CD4-positive, CD25-positive, alpha-beta regulatory T cell (primary cell): ENCODE results near the gene CD93. TPM values are rescaled to one million over a fixed set of nuclear protein-coding genes. Genes with fewer than 3 reads are reported as not detected.

ENCODE experiments used
- ATAC-seq, 2 donors: fragments of 150-1000 bp; cut with Tn5 transposase; one replicate each; pipeline ENCODE4 v1.10.0; 2021; ENCODE audit warnings: low read depth in 2 of 2, moderate number of reproducible peaks in 2 of 2, moderate library complexity in 1 of 2
- DNase-seq, 3 donors: peaks; one replicate each; pipeline versions ENCODE4 v3.0.0 to v3.0.0-alpha.2; 2012 to 2022; ENCODE audit warnings: mixed read lengths in 1 of 3
- H3K27ac ChIP-seq: one replicate; pipeline ENCODE4 v1.7.0; 2013; ENCODE audit warnings: mild to moderate bottlenecking, low read length; ENCODE audit not compliant: insufficient read depth, poor library complexity, severe bottlenecking
- H3K27me3 ChIP-seq: one replicate; pipeline ENCODE4 v1.7.0; 2013; ENCODE audit warnings: low read length; ENCODE audit not compliant: control insufficient read depth, insufficient read depth
- H3K36me3 ChIP-seq: one replicate; pipeline ENCODE4 v1.7.0; 2013; ENCODE audit warnings: mild to moderate bottlenecking, low read length, moderate library complexity; ENCODE audit not compliant: control insufficient read depth, insufficient read depth
- H3K4me1 ChIP-seq: 2 replicates; pipeline ENCODE4 v1.7.0; 2013; ENCODE audit warnings: mild to moderate bottlenecking, low read length; ENCODE audit not compliant: insufficient read depth, control insufficient read depth, poor library complexity, severe bottlenecking
- H3K4me3 ChIP-seq: one replicate; pipeline ENCODE4 v1.7.0; 2013; ENCODE audit warnings: low read depth, mild to moderate bottlenecking, low read length, moderate library complexity
- H3K9me3 ChIP-seq, 2 experiments: 1 replicate in 1 of 2; 2 replicates in 1 of 2; pipeline ENCODE4 v1.7.0; 2013; ENCODE audit warnings: low read length in 2 of 2, mild to moderate bottlenecking in 1 of 2, moderate library complexity in 1 of 2; ENCODE audit not compliant: control insufficient read depth in 2 of 2
- H3K27ac Mint-ChIP-seq, 3 donors: one replicate each; pipeline ENCODE4 v1.8.0; 2020 to 2022; ENCODE audit warnings: mild to moderate bottlenecking in 3 of 3, mixed read lengths in 3 of 3, moderate library complexity in 2 of 3
- H3K27me3 Mint-ChIP-seq: one replicate; pipeline ENCODE4 v1.8.0; 2022; ENCODE audit warnings: mild to moderate bottlenecking, mixed read lengths
- H3K36me3 Mint-ChIP-seq: one replicate; pipeline ENCODE4 v1.8.0; 2020; ENCODE audit warnings: mixed read lengths
- H3K4me1 Mint-ChIP-seq, 4 donors: one replicate each; pipeline ENCODE4 v1.8.0; 2020 to 2022; ENCODE audit warnings: mixed read lengths in 4 of 4, mild to moderate bottlenecking in 1 of 4
- H3K4me3 Mint-ChIP-seq, 4 donors: one replicate each; pipeline ENCODE4 v1.8.0; 2020 to 2022; ENCODE audit warnings: mild to moderate bottlenecking in 4 of 4, mixed read lengths in 4 of 4, moderate library complexity in 3 of 4
- H3K9me3 Mint-ChIP-seq, 7 donors: one replicate each; pipeline ENCODE4 v1.8.0; 2020 to 2022; ENCODE audit warnings: mixed read lengths in 7 of 7, mild to moderate bottlenecking in 3 of 7, moderate library complexity in 2 of 7
- polyA plus RNA-seq, 4 donors: library from polyadenylated mRNA; unstranded; fragments of 300-500 nt; fragmentation: Illumina TruSeq; gene quantifications; one replicate each; pipeline ENCODE4 v1.2.3, GENCODE V29; 2021
- total RNA-seq: library from RNA; stranded (reverse); gene quantifications from one replicate; pipeline ENCODE4 v1.2.3, GENCODE V29; 2022

CD93 gene
- total and polyA plus RNA-seq, 5 donors from 2014 or later, result 0.12 to 3.3 (median 0.30) TPM

DNA sequence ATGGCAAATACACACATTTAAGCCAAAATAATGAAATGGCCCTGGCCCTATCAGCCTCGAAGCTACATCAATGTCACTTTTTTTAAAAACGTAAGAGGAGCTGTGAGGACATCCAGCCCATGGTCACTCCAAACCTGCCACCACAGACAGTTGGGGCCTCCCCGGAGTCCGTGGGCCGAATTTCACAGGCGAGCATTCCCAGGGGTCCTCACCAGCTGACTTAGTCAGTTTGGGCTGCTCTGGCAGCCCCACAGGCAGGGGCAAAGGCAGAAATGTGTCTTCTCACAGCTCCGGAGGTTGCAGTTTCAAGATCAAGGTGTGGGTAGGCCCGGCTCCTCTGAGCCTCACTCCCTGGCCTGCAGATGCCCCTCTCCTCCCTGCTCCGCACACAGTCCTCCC is 25.8 kb upstream of the CD93 start:
- H3K27ac ChIP-seq, result no peak overlapping the region
- H3K27ac Mint-ChIP-seq, result no peak overlapping the region
- no peak overlapping the region for H3K4me3 Mint-ChIP-seq
- no peaks in the 10 kb centered on the region for H3K4me1 Mint-ChIP-seq
- DNase-seq (no peak), ATAC-seq (no peak)
- H3K4me3 ChIP-seq, result no peak overlapping the region
- no peaks in the 10 kb centered on the region for H3K9me3 Mint-ChIP-seq
- H3K36me3 Mint-ChIP-seq, result no peaks in the 10 kb centered on the region
- H3K27me3 Mint-ChIP-seq, result no peaks in the 10 kb centered on the region
- no peaks in the 10 kb centered on the region for H3K27me3 ChIP-seq
- no peaks in the 10 kb centered on the region for H3K36me3 ChIP-seq
- H3K4me1 ChIP-seq, result no peaks in the 10 kb centered on the region
- no peaks in the 10 kb centered on the region for H3K9me3 ChIP-seq

- no peaks in the 10 kb centered on the region for H3K9me3 Mint-ChIP-seq
- no peak overlapping the region for H3K27ac Mint-ChIP-seq
- no peaks in the 10 kb centered on the region for H3K36me3 Mint-ChIP-seq
- no peak overlapping the region for H3K4me3 ChIP-seq
- H3K4me1 Mint-ChIP-seq, result no peaks in the 10 kb centered on the region
- ATAC-seq (no peak), DNase-seq (no peak)
- H3K36me3 ChIP-seq, result no peaks in the 10 kb centered on the region
- no peaks in the 10 kb centered on the region for H3K4me1 ChIP-seq
- no peaks in the 10 kb centered on the region for H3K27me3 ChIP-seq
- H3K4me3 Mint-ChIP-seq, result no peak overlapping the region
- no peak overlapping the region for H3K27ac ChIP-seq
- H3K9me3 ChIP-seq, result no peaks in the 10 kb centered on the region
- H3K27me3 Mint-ChIP-seq, result no peaks in the 10 kb centered on the region
Observed at GRCh38 chr20:23111307-23111943, 25.3 kb upstream of the CD93 start.

GRCh38 chr20:23108871-23109270 is 22.7 kb upstream of the CD93 start:
- H3K27me3 ChIP-seq, result no peaks in the 10 kb centered on the region
- ATAC-seq (no peak), DNase-seq (no peak)
- Mint-ChIP-seq H3K36me3 (no peaks in the 10 kb centered on the region), H3K9me3 (no peaks in the 10 kb centered on the region), H3K27ac (no peak overlapping the region), H3K27me3 (no peaks in the 10 kb centered on the region), H3K4me3 (no peak overlapping the region), H3K4me1 (no peaks in the 10 kb centered on the region)
- no peaks in the 10 kb centered on the region for H3K36me3 ChIP-seq
- no peaks in the 10 kb centered on the region for H3K9me3 ChIP-seq
- H3K27ac ChIP-seq, result no peak overlapping the region
- no peaks in the 10 kb centered on the region for H3K4me1 ChIP-seq
- no peak overlapping the region for H3K4me3 ChIP-seq

DNA sequence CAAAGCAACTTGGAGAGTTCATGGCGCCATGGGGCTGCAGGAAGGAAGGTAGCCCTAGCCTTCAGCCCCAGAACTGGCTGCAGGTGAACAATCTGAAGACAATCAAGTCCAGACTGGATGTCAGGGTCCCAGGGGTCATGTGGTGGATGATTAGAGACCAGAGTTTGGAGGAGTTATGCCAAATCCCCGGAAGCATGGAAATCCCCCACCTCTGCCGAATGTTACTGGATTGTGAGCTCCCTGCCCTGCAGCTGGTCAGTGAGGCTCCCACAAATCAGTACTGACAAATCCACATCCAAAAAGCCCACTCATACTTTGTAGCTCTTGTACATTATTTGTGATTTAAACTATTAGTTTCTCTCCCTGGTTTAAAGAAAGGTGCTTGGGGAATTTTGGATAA is 21.3 kb upstream of the CD93 start:
- Mint-ChIP-seq H3K27ac (no peak overlapping the region), H3K9me3 (peaks cover 0 to 1% (median 0%) of the 10 kb centered on the region in 7 donors), H3K4me3 (no peak overlapping the region), H3K36me3 (no peaks in the 10 kb centered on the region), H3K27me3 (no peaks in the 10 kb centered on the region), H3K4me1 (no peaks in the 10 kb centered on the region)
- H3K9me3 ChIP-seq, result no peaks in the 10 kb centered on the region
- H3K4me3 ChIP-seq, result no peak overlapping the region
- DNase-seq, result no peak
- no peaks in the 10 kb centered on the region for H3K4me1 ChIP-seq
- no peak for ATAC-seq
- no peaks in the 10 kb centered on the region for H3K36me3 ChIP-seq
- no peak overlapping the region for H3K27ac ChIP-seq
- H3K27me3 ChIP-seq, result no peaks in the 10 kb centered on the region

- Mint-ChIP-seq H3K4me3 (no peak overlapping the region), H3K4me1 (no peaks in the 10 kb centered on the region), H3K9me3 (peaks cover 0 to 1% (median 0%) of the 10 kb centered on the region in 7 donors), H3K36me3 (no peaks in the 10 kb centered on the region), H3K27me3 (no peaks in the 10 kb centered on the region), H3K27ac (no peak overlapping the region)
- Histone ChIP-seq H3K36me3 (no peaks in the 10 kb centered on the region), H3K4me3 (no peak overlapping the region), H3K27me3 (no peaks in the 10 kb centered on the region), H3K27ac (no peak overlapping the region), H3K9me3 (no peaks in the 10 kb centered on the region), H3K4me1 (no peaks in the 10 kb centered on the region)
- ATAC-seq, result no peak
- DNase-seq, result no peak
Observed at GRCh38 chr20:23106271-23106851, 20.2 kb upstream of the CD93 start.

DNA sequence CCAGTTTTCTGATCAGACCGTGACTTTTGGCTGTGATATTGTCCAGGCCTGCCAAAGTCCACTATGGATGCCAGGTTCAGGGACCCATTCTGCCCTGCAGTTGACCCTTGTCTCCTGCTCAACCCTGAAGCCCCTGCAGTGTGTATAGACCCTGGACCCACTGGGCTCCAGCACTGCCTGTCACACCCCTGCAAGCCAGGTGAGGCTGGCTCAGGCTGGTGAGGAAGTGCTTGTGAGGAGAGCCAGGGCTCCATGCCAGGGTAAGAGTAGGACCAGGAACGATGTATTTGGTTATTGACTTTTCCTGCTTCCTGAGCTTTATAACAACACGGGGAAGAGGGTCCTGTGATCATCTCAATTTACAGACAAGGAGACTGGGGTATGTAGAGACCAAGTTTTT is 19.1 kb upstream of the CD93 start:
- H3K27me3 Mint-ChIP-seq, result no peaks in the 10 kb centered on the region
- H3K4me1 ChIP-seq, result no peaks in the 10 kb centered on the region
- H3K9me3 ChIP-seq, result no peaks in the 10 kb centered on the region

DNA sequence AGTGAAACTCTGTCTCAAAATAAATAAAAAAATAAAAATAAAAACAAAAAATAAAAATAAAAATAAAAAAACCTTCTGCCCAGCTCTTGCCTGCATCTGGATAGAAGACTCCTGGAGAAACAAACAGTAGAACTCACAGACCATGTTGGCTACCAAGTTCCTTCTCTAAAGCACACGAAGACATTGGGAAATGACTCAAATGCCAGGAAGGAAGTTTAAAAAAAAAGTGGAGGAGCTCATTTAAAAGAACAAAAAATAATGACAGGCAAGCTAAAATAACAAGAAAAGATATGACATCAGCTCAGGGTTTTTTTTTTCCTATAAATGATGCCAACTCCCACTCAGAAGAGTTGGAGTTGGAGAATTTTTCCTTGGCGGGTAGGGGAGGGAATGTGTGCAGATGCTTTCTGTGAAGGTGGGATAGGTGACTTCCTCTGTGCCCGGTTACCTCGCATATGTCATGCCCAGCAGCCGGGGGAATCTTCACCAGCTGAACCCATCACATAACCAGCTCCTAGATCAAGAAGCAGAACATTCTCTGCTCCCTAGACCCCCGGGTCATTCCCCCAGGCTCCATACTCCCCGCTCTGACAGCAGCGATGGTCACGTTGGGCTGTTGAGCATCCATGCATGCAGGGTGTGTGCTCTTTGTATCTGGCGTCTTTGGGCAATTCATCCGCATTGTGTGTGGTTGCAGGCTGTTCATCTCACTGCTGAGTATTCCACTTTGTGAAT is 17.3 kb upstream of the CD93 start:
- no peaks in the 10 kb centered on the region for H3K4me1 ChIP-seq
- H3K27ac ChIP-seq, result no peak overlapping the region
- no peaks in the 10 kb centered on the region for H3K9me3 ChIP-seq
- Mint-ChIP-seq H3K9me3 (peaks cover 0 to 2% (median 0%) of the 10 kb centered on the region in 7 donors), H3K27ac (no peak overlapping the region), H3K4me3 (no peak overlapping the region), H3K36me3 (no peaks in the 10 kb centered on the region), H3K4me1 (no peaks in the 10 kb centered on the region), H3K27me3 (no peaks in the 10 kb centered on the region)
- H3K36me3 ChIP-seq, result no peaks in the 10 kb centered on the region
- H3K27me3 ChIP-seq, result no peaks in the 10 kb centered on the region
- no peak for ATAC-seq
- no peak overlapping the region for H3K4me3 ChIP-seq
- no peak for DNase-seq

More for the DNA sequence above, 19.1 kb upstream of the CD93 start:
- no peaks in the 10 kb centered on the region for H3K4me1 Mint-ChIP-seq
- H3K4me3 Mint-ChIP-seq, result no peak overlapping the region
- no peaks in the 10 kb centered on the region for H3K27me3 ChIP-seq
- no peak overlapping the region for H3K27ac ChIP-seq
- peaks cover 0 to 2% (median 0%) of the 10 kb centered on the region in 7 donors for H3K9me3 Mint-ChIP-seq
- no peaks in the 10 kb centered on the region for H3K36me3 ChIP-seq
- ATAC-seq (no peak), DNase-seq (no peak)
- no peak overlapping the region for H3K4me3 ChIP-seq
- H3K36me3 Mint-ChIP-seq, result no peaks in the 10 kb centered on the region
- no peak overlapping the region for H3K27ac Mint-ChIP-seq
